HG02798 (cell line): ENCODE results near the gene WDR74.
A peak's percentile ranks its signal among the peaks of the same experiment; 100 is the strongest.
"Not testable (repeated sequence)": the region's sequence is repeated elsewhere in the genome, so short reads cannot be mapped to it uniquely, and the experiment has no call there.

Experiments
- ATAC-seq: cut with Tn5 transposase; IDR thresholded peaks from one replicate; pipeline ENCODE4 v1.9.1; 2021; ENCODE audit warnings: mild to moderate bottlenecking; ENCODE audit not compliant: unreplicated experiment, poor library complexity

WDR74 gene

DNA sequence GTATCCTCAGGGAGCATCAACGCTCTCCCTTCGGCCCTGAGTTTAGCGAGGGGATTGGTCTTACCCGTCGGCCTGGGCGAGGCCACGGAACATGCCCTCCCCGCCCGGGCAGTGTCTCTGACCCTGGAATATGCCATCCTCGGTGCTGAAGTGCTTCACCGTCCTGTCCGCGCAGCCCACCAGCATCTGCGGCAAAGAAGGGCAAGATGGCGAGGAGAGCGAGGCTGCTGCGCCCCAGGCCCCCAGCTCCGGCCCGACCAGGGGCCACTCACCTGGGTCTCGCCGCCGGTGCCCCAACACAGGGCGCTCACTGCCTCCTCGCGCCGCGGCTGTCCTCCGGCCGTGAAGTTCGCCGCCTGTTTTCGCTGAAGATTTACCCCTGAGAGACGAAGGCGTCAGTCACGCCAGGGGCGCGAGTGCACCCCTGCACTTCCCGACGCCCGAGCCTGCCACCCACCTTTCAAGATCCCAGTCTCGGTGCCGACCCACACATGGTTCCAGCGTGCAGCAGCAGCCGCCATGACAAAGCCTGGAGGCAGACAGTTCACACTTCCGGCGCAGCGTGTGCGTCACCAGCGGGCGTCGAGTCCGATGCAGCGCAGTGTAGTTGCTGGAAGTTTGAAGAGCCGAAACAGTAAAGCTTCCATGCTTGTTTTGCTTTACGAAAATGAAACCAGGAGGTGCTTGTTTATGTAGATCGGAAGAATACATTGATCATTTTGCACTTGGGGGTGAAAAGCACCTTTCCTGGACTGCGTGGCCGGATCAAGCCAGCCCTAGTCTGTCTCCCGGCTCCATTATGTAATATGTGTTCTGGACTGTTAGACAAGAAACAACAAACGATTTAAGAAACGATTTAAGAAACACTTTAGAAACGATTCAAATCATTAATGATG, at the start of gene WDR74:
Gene WDR74, minus strand, starts transcription at position 541 of the 896 bp plus-strand sequence. Its CDS starts 20 bp downstream, at position 521.
- ATAC-seq: peak; percentile 49

DNA sequence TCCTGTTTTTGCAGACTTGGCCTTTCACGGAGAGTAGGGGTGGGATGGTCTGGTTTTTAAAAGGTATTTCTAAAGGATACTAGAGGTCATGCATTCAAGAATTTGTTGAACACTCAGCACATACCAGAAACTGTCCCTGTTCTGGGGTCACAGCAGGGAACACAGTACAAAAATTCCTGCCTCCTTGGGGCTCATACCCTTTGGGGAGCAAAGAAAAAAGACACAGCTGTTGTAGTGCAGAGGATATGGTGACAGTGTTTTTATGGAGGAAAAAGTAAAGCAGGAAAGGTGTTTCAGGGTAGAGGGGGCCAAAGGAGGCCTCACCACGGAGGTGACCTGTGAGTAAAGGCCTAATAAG, 49.7 kb upstream of the WDR74 start:
- ATAC-seq: no peak

DNA sequence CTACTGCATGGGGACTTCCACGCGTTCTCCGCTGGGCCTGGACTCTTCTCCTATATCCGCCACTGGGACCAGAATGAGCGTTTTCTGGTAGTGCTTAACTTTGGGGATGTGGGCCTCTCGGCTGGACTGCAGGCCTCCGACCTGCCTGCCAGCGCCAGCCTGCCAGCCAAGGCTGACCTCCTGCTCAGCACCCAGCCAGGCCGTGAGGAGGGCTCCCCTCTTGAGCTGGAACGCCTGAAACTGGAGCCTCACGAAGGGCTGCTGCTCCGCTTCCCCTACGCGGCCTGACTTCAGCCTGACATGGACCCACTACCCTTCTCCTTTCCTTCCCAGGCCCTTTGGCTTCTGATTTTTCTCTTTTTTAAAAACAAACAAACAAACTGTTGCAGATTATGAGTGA, 49.0 kb upstream of the WDR74 start:
- ATAC-seq: no peak

DNA sequence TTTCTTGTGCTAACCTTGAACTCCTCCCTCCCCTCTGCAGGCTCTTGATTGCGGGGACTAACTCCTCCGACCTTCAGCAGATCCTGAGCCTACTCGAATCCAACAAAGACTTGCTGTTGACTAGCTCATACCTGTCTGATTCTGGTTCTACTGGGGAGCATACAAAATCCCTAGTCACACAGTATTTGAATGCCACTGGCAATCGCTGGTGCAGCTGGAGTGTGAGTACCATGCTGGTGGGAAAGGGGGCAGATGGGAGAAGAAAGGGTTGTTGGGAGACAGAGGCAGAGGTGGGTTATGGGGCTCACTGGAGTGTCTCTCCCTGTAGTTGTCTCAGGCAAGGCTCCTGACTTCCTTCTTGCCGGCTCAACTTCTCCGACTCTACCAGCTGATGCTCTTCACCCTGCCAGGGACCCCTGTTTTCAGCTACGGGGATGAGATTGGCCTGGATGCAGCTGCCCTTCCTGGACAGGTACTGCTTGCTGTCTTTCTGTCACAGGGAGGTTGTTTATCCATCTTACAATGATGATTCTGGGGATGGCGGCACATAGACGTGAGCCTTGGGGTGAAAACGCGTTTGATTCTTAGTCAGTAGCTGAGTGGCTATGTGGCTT, 45.9 kb upstream of the WDR74 start:
- no peak for ATAC-seq

DNA sequence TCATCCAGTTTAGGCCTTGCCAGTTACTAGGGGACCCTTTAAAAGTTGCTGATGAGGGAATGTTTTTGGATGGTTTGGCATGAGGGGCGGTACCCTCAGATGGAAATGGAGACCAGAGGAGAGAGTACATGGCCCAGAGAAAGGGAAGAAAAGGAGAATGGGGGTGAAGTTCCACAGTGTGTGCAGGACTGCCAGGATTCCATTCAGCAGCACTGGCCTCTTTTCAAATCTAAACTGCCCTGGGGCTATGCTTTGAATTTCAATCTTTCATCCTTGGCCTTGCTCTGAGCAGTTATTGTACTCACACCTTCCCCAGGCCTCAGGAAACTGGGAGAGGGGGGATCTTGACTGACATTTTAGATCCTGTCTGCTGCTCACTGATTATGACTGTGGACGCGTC, 44.3 kb upstream of the WDR74 start:
- no peak for ATAC-seq

DNA sequence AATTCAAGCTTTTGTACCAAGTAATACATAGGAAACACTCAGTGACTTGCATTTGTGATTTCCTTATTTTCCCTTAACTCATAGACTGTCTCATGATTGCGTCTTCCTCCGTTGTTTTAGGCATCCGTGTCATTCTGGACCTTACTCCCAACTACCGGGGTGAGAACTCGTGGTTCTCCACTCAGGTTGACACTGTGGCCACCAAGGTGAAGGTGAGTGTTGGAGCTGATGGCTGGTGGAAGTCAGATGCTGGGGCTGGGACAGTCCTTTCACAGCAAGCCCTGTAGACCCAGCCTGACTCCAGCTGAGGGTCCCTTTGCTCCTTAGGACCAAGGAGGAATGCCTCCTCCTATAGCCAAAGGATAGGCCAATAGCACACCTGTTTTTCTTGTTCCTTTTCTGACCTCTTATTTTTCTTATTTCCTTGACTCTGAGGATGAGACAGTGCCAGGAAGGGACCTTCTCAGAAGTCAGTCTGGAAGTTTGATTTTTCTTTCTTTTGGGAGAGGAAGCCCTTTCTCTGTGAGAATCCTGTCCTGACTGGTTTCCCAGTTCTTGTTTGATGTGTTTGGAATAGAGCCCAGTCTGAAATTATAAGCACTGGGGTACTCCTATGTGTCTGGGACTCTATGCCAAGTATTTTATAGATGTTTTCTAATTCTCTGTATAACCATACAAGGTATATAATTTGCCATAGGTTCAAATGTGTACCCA, 43.6 kb upstream of the WDR74 start:
- ATAC-seq: no peak

DNA sequence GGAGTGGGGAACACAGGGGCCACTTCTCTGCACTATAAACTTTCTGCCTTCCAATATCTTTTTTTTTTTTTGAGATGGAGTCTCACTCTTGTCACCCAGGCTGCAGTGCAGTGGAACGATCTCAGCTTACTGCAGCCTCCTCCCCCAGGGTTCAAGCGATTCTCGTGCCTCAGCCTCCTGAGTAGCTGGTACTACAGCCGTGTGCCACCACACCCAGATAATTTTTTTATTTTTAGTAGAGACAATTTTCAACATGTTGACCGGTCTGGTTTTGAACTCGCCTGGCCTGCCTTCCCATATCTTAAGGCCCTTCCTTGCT, 43.0 kb upstream of the WDR74 start:
- no peak for ATAC-seq

DNA sequence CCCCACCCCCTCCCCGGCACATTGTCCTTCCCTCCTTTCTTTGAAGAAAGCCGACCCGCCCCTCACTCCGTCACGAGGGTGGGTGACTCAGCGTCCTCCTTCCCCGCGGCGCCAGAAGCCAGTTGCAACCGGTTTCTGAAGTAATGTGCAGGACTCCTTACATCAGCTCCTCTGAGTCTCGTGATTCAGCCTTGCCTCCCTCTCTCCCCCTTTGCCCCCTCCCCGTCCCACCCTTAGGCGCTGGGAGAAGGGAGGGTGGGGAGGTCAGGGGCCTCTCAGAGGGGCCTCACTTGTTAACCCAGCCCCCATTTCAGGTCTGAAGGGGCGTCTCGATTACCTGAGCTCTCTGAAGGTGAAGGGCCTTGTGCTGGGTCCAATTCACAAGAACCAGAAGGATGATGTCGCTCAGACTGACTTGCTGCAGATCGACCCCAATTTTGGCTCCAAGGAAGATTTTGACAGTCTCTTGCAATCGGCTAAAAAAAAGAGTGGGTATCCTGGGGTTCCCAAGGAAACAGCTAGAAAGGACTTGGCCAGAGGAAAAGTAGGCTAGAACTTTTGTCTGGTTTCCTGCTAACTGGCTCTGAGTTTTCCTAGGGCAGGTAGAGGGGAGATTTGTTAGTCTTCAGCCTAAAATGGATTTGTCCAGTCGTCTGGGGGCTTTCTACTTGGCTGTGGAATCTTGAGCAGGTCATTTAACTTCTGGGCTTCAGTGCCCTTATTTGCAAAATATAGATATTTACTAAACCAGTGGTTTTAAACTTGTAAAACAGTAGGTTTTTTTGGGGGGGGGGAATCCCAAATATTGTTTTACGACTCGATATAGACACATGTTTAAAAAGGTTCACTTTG, 42.4 kb upstream of the WDR74 start:
- peak; percentile 43 for ATAC-seq

DNA sequence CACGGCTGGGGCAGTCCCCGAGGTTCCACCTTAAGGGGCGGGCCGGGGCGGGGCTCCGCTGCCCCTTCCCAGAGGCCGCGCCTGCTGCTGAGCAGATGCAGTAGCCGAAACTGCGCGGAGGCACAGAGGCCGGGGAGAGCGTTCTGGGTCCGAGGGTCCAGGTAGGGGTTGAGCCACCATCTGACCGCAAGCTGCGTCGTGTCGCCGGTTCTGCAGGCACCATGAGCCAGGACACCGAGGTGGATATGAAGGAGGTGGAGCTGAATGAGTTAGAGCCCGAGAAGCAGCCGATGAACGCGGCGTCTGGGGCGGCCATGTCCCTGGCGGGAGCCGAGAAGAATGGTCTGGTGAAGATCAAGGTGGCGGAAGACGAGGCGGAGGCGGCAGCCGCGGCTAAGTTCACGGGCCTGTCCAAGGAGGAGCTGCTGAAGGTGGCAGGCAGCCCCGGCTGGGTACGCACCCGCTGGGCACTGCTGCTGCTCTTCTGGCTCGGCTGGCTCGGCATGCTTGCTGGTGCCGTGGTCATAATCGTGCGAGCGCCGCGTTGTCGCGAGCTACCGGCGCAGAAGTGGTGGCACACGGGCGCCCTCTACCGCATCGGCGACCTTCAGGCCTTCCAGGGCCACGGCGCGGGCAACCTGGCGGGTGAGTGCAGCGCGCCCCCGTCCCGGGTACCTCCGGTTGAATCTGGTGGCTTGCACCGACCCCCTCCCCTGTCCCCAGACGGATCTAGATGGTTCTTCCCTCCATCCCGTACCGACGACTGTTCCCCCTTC, 41.6 kb upstream of the WDR74 start, which contains the start of gene SLC3A2:
Gene SLC3A2, plus strand, starts transcription at position 94 of the 776 bp plus-strand sequence. Its CDS starts 128 bp downstream, at position 222.
- peak; percentile 79 for ATAC-seq

DNA sequence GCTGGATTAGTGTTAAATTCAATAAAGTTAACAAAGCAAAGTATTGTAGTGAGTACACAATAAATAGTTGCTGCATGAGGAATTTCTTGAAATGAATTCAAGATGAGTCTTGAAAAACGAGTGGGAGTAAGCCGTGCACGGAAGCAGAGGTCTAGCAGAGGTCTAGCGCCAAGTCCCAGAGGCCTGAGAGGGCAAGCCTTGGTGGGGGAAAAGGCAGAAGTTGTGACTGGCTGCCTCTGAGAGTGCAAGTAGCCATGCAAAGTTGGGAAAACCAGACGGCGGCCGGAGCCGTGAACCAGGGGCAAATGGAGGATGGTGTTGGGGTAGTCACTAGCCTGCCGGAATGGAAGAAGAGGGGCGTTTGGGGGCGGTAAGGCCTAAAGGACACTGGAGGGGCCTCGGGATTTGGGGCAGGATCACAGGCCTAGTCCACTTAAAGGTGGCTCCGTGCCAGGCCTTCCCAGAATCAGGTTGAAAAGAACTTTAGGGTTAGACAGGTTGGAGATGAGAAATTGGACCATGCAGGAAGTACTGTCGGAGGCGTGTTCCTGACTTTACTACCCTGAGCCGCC, 40.9 kb upstream of the WDR74 start:
- peak; percentile 16 for ATAC-seq

DNA sequence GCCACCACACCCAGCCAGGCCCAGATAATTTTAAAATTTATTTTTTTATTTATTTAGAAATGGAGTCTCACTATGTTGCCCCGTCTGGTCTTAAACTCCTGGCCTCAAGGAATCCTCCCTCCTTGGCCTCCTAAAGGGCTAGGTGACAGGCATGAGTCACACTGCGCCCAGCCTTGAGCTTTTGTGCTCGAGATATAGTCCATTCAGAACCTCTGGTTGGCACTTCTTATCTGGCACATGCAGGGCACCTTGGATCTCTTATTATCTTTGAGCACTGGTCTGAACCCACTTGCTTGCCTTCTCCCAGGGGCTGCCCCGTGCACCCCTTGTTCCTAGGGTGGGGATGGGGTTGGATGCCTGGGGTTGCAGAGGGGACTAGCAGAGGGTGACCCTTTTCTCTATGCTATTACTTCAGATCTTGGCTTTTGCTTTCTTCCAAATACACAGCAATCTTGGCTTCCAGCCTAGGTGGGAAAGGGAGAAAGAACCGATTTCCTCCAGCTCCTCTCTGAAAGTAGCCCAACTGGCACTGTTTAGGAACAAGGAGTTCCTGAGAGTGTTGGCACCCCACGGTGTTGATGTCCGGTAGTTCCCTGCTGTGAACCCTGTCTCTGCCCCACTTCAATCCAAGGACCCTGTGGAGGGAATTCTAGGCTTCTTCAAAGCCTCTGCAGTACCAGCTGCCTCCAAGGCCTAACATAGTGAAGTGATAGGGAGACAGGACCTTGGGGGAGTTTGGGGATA, 40.0 kb upstream of the WDR74 start:
- ATAC-seq: no peak

DNA sequence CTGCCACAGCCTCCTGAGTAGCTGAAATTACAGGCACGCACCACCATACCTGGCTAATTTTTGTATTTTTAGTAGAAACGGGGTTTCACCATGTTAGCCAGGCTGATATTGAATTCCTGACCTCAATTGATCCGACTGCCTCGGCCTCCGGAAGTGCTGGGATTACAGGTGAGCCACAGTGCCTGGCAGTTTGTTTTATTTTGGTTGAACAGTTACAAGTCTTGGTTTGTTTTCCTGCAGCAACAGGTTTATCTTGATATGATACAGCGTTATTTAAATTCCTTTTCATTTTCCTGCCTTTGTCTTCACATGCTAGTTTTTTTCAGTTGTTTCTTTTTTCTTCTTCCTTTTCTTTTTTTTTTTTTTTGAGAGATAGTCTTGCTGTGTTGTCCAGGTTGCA, 37.3 kb upstream of the WDR74 start:
- no peak for ATAC-seq

DNA sequence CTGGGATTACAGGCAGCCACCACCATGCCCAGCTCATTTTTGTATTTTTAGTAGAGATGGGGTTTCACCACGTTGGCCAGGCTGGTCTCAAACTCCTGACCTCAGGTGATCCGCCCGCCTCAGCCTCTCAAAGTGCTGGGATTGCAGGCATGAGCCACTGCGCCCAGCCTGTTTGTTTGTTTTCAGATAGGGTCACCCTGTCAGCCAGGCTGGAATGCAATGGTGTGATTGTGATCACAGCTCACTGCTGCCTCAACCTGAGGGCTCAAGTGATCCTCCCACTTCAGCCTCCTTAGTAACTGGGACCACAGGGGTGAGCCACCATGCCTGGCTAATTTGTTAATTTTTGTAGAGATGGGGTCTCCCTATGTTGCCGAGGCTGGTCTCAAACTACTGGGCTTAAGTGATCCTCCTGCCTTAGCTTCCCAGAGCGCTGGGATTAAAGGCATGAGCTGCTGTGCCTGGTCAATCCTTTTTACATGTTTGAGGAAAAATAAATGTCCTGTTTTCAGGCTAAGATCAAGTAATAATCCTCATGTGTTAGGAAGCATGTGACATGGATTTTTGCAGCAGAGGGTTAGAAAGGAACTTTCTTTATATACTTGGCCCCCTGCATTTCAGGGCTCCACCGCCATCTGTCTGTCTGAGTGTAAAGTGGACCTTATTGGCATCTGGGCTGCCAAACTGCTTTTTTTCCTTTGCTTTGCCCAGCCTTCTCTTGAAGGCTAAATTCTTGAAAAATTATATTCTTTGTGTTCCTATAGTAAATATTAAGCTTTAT, 36.5 kb upstream of the WDR74 start:
- ATAC-seq: no peak

DNA sequence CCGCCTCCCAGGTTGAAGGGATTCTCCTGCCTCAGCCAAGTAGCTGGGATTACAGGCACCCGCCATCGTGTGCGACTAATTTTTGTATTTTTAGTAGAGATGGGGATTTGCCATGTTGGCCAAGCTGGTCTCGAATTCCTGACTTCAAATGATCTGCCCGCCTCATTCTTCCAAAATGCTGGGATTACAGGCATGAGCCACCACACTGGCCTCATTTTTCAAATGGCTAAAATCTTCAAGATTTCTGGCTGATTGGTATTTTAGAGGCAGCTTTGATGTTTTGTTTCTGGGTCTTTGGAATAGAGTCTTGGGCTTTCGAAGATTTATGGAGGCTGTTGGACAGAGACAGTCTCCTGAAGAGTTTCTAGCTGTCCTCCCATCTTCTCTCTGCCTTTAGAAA, 35.5 kb upstream of the WDR74 start:
- ATAC-seq: no peak

DNA sequence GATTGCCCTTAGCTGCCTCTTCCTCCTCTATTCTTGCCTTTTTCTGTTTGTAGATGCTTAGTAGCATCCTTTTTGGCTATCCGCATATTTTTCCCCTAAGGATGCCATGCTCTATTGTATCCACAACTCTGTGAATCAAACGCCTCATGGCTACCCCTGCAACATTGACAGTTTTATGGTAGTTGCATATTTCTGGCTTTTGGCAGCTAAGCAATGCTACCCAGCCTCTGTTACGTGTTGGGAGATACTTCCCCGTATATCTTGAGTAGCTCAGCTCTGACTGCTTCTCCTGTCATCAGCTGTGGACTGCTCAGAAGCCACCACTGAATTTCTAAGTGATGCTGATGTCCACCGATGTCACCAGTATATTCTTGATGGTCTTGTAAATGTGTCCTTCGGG, 26.2 kb upstream of the WDR74 start:
- no peak for ATAC-seq

DNA sequence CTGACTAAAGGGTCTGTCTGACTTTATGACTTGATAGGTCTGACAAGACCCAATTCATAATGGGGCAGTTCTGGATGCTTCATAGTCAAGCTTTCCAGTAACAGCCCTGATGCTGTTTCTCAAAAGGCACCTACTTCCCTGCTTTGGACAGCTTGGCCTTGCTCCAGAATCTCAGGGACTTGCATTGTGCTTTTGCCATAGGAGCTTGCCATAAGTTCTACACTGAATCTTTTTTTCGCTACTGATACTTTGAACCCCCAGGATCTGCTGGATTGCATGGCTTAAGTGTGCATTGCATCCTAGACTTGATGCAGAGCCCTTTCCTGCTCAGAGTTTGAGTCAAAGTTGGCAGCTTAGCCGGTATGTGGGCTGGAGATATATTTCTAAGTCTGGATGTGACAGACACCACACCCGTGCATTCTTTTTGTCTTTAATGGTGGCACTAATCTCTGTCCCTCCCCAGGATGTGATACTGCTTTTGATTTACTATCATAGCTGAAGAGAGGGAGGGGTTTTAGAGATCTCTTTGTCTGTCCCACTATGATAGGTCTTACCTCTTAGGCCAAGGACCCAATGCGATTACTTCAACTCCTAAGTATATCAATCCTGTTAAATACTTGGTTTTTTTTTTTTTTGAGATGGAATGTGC, 24.4 kb upstream of the WDR74 start:
- ATAC-seq: no peak

DNA sequence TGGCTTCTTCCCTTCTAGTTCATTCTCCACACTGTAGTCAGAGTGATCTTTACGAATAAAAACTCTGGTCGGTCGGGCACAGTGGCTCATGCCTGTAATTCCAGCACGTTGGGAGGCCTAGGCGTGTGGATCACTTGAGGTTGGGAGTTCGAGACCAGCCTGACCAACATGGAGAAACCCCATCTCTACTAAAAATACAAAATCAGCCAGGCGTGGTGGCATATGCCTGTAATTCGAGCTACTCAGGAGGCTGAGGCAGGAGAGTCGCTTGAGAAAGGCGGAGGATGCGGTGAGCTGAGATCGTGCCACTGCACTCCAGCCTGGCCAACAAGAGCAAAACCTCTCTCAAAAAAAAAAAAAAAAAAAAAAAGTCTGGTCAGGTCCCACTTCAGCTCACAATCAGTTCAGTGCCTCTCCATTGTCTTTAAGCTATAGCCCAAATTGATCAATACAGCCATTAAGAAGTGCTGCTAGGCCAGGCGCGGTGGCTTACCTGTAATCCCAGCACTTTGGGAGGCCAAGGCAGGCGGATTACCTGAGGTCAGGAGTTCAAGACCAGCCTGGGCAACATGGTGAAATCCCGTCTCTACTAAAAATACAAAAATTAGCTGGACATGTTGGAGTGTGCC, 22.3 kb upstream of the WDR74 start:
- ATAC-seq: not testable (repeated sequence)
